Urothelium cell line (cell line): ENCODE data around the gene METTL25.

ENCODE experiments used
- DNase-seq: peaks from one replicate; pipeline ENCODE4 v3.0.0; 2011; ENCODE audit warnings: low spot score, mixed read lengths
- FAIRE-seq: peaks from 2 replicates; lab custom pipeline; 2011; peaks lifted over from hg19 to GRCh38; lab: Jason Lieb, UNC

METTL25 gene

GRCh38 chr12:82523996-82524395 is 165.7 kb downstream of the METTL25 start:
- no peak for FAIRE-seq
- no peak for DNase-seq

GRCh38 chr12:82524641-82525040 is 166.3 kb downstream of the METTL25 start:
- DNase-seq = no peak
- no peak for FAIRE-seq

GRCh38 chr12:82525616-82526015 is 167.3 kb downstream of the METTL25 start:
- FAIRE-seq (no peak), DNase-seq (no peak)

- DNase-seq (peak; percentile 8), FAIRE-seq (no peak)
Observed at GRCh38 chr12:82527165-82527780, 168.9 kb downstream of the METTL25 start.
